ENCODE results near the gene HS6ST1. TPM values are rescaled to one million over a fixed set of nuclear protein-coding genes. Genes with fewer than 3 reads are reported as not detected.
A peak's percentile ranks its signal among the peaks of the same experiment; 100 is the strongest.

HS6ST1 gene
- total and polyA plus RNA-seq, 7 donors: 12.0 to 27.4 (median 17.1) TPM

- Histone ChIP-seq H3K27me3 (no peaks in the 10 kb centered on the region), H3K9me3 (peaks cover 0 to 2% (median under 1%) of the 10 kb centered on the region in 4 donors), H3K4me1 (peaks cover 0 to 31% (median 29%) of the 10 kb centered on the region in 4 donors), H3K27ac (peak overlapping the region; percentile 75 to 81 (median 79)), H3K36me3 (no peaks in the 10 kb centered on the region), H3K4me3 (no peak overlapping the region)
- 91 to 93% methylated on average over 53 of the region's 53 CpGs for WGBS, 2 donors
- TF ChIP-seq POLR2AphosphoS5 (IDR thresholded peaks at IDR 0.05) (no peak), POLR2A (IDR thresholded peaks at IDR 0.05) (no peak), CTCF (IDR thresholded peaks at IDR 0.05) (no peak), EP300 (IDR thresholded peaks at IDR 0.05) (no peak)
- no peak for DNase-seq
- intact Hi-C loops (cut with DNase I): no loop called here
Measured at GRCh38 chr2:128346291-128347170, 27.9 kb upstream of the HS6ST1 start.

- Histone ChIP-seq H3K9me3 (peaks cover 0 to 2% (median 0%) of the 10 kb centered on the region in 4 donors), H3K27ac (no peak overlapping the region), H3K4me3 (no peak overlapping the region), H3K36me3 (no peaks in the 10 kb centered on the region), H3K27me3 (no peaks in the 10 kb centered on the region), H3K4me1 (peaks cover 0 to 31% (median 29%) of the 10 kb centered on the region in 4 donors)
- intact Hi-C loops (cut with DNase I): no loop called here
- TF ChIP-seq EP300 (IDR thresholded peaks at IDR 0.05) (no peak), POLR2AphosphoS5 (IDR thresholded peaks at IDR 0.05) (no peak), CTCF (IDR thresholded peaks at IDR 0.05) (no peak), POLR2A (IDR thresholded peaks at IDR 0.05) (no peak)
- DNase-seq: no peak
- 92 to 94% methylated on average over 43 of the region's 43 CpGs for WGBS, 2 donors
Measured at GRCh38 chr2:128345436-128346165, 26.9 kb upstream of the HS6ST1 start.

GRCh38 chr2:128344101-128344500 lies 25.4 kb upstream of the HS6ST1 start:
- intact Hi-C loops (cut with DNase I): no loop called here
- 90 to 92% methylated on average over 3 of the region's 3 CpGs for WGBS, 2 donors
- no peaks in the 10 kb centered on the region for H3K36me3 ChIP-seq
- DNase-seq: no peak
- TF ChIP-seq POLR2AphosphoS5 (IDR thresholded peaks at IDR 0.05) (no peak), CTCF (IDR thresholded peaks at IDR 0.05) (no peak), EP300 (IDR thresholded peaks at IDR 0.05) (no peak), POLR2A (IDR thresholded peaks at IDR 0.05) (no peak)
- H3K9me3 ChIP-seq: peaks cover 0 to 2% (median 0%) of the 10 kb centered on the region in 4 donors
- H3K4me3 ChIP-seq: no peak overlapping the region
- H3K27ac ChIP-seq: no peak overlapping the region
- peaks cover 0 to 25% (median 25%) of the 10 kb centered on the region in 4 donors for H3K4me1 ChIP-seq
- H3K27me3 ChIP-seq: no peaks in the 10 kb centered on the region

- WGBS, 2 donors: 71 to 79% methylated on average over 1 of the region's 1 CpG
Measured at GRCh38 chr2:128343459-128343858, 24.8 kb upstream of the HS6ST1 start.

More at GRCh38 chr2:128343459-128343858, 24.8 kb upstream of the HS6ST1 start:
- no peak overlapping the region for H3K27ac ChIP-seq
- no peaks in the 10 kb centered on the region for H3K36me3 ChIP-seq
- DNase-seq: no peak
- H3K4me1 ChIP-seq: peaks cover 0 to 19% (median 18%) of the 10 kb centered on the region in 4 donors
- intact Hi-C loops (cut with DNase I): no loop called here
- H3K27me3 ChIP-seq: no peaks in the 10 kb centered on the region
- peaks cover 0 to 2% (median 0%) of the 10 kb centered on the region in 4 donors for H3K9me3 ChIP-seq
- no peak overlapping the region for H3K4me3 ChIP-seq
- TF ChIP-seq POLR2A (IDR thresholded peaks at IDR 0.05): no peak
- TF ChIP-seq POLR2AphosphoS5 (IDR thresholded peaks at IDR 0.05): no peak
- TF ChIP-seq EP300 (IDR thresholded peaks at IDR 0.05): no peak
- no peak for TF ChIP-seq CTCF (IDR thresholded peaks at IDR 0.05)
